Ovary (tissue), 3 donors: ENCODE data around the gene KIAA1614.

ENCODE experiments used
- CTCF ChIP-seq, 3 donors: fragments of 450-650 bp in 2 of 3; fragments of 200-600 bp in 1 of 3; IDR thresholded peaks; one replicate each; pipeline versions ENCODE4 v1.5.1 to v1.8.0; 2016 to 2022; ENCODE audit warnings: antibody characterized with exemption in 3 of 3, mild to moderate bottlenecking in 1 of 3
- EP300 ChIP-seq: sonication (generic); formaldehyde crosslinking; IDR thresholded peaks from one replicate; pipeline ENCODE4 v1.6.1; 2017; ENCODE audit warnings: antibody characterized with exemption
- donor health status: DM: no; HTN: no; CAD: no.

GRCh38 chr1:180982422-180982821 is 69.7 kb downstream of the KIAA1614 start:
- TF ChIP-seq CTCF (IDR thresholded peaks at IDR 0.05) (no peak), EP300 (no peak)
